ENCODE data around the gene DIDO1. TPM values are rescaled to one million over a fixed set of nuclear protein-coding genes. Genes with fewer than 3 reads are reported as not detected.

Gene DIDO1
- polyA plus RNA-seq, 1 of the 3 experiments (the other 2 are of a cell fraction): 14.7 TPM

DNA sequence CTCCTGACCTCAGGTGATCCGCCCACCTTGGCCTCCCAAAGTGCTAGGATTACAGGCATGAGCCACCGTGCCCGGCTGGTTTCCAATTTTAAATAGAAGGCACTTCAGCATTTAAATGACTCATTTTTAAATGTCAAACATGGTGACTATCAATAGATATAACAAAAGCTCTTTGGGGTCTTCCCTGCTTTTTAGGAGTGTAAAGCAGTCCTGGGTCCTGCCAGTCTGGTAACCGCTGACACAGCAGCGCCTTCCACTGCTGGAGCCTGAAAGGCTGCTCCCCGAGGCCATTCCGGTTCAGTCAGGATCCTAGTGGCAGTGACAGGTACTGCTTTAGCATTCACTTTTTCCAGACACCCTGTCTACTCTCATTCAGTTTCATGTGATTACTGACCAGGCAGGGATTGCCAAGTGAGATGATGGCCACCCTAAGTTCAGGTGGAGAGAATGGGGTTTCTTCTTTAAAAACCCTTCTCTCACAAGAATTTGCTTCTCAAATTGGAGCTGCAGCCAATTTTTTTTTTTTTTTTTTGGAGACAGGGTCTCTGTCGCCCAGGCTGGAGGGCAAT lies 5.1 kb downstream of the DIDO1 start (continued):
- TF ChIP-seq REST (IDR thresholded peaks at IDR 0.05; ENCODE audit: low read depth, low read length): no peak
- TF ChIP-seq RFX5 (IDR thresholded peaks at IDR 0.05; ENCODE audit: low read length): peak; percentile 39; the same call in 1 of the 2 replicates
- TF ChIP-seq TAF1 (IDR thresholded peaks at IDR 0.05; ENCODE audit: borderline replicate concordance, low read depth, low read length): no peak
- 0 out of 4 replicates have a peak, but pooled peaks of 1 of the 2 experiments have one; percentile 16 for TF ChIP-seq EP300 (IDR thresholded peaks at IDR 0.05; ENCODE audit: borderline replicate concordance in 1 of 2, low read depth in 1 of 2, low read length in 1 of 2)

DNA sequence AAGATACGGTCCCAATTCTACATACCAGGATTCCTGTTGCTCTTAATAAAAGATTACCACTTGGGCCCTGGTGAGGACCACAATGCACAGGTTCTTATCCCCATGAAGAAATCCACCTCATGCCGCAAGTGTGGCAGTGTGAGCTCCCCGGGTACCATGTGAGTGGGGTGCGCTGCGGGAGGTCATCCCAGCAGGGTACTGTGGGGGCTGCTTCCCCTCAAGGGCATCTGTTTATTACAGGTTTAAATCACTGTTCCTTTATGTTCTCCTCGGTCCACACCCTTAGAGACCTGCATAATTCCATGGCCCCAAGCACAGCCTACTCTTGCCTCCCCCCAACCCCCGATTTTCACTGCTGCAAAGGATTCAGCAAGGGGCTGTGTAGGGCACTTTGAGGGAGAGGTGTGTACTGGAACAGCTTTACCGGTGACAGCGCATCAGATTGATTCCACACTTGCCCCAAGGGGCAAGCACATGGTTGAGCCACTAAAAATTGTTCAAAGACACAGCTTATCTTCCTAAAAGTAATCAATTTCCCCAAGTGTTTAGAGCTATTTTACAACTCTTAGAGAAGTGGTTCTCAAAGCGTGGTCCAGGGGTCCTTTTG lies 6.2 kb downstream of the DIDO1 start:
- no peaks in the 10 kb centered on the region for H3K9me2 ChIP-seq
- H3K4me2 ChIP-seq: no peak overlapping the region
- peaks cover 100% of the 10 kb centered on the region for H3K79me2 ChIP-seq (ENCODE audit: insufficient read depth)
- H2AFZ ChIP-seq (ENCODE audit: low read depth): no peak overlapping the region
- H3K9me3 ChIP-seq: no peaks in the 10 kb centered on the region
- TF ChIP-seq JUND (IDR thresholded peaks at IDR 0.05): no peak
- no peak for TF ChIP-seq ELF1 (IDR thresholded peaks at IDR 0.05)
- TF ChIP-seq EP300 (IDR thresholded peaks at IDR 0.05; ENCODE audit: borderline replicate concordance in 1 of 2, low read depth in 1 of 2, low read length in 1 of 2): no peak
- TF ChIP-seq USF2 (IDR thresholded peaks at IDR 0.05; ENCODE audit: borderline replicate concordance, low read depth, low read length): no peak
- POLR2A ChIA-PET: no interaction called here
- no peak overlapping the region for H3K4me3 ChIP-seq (ENCODE audit: low read depth in 2 of 2, low read length in 1 of 2)
- H3F3A ChIP-seq (replicated peaks; ENCODE audit: insufficient read depth): peaks cover 7% of the 10 kb centered on the region
- no peaks in the 10 kb centered on the region for H3K27me3 ChIP-seq (ENCODE audit: insufficient read depth)
- H3K9ac ChIP-seq: no peak overlapping the region
- peaks cover 26 to 35% of the 10 kb centered on the region in 2 experiments; a peak in 3 of 4 replicates for H3K4me1 ChIP-seq (ENCODE audit: control insufficient read depth in 1 of 2, insufficient read depth in 2 of 2, low read depth in 1 of 2, low read length in 1 of 2)
- peaks cover 100% of the 10 kb centered on the region for H4K20me1 ChIP-seq (ENCODE audit: insufficient read depth)
- 92% methylated on average over 10 of the region's 10 CpGs for WGBS (ENCODE audit: low lambda C conversion rate)
- CTCF ChIA-PET: interaction anchor here (0.8 to 17.1 kb wide), 9 partner anchors 10 to 65 kb away, joined by 3 to 181 read pairs (median 9); partner anchors contain the start of gene GID8
- no peaks in the 10 kb centered on the region for H3K36me3 ChIP-seq (replicated peaks in 1 of 2; ENCODE audit: control insufficient read depth in 1 of 2, insufficient read depth in 2 of 2, low read length in 1 of 2)
- H3K27ac ChIP-seq (ENCODE audit: low read depth in 2 of 2, low read length in 1 of 2): no peak overlapping the region
- DNase-seq: no peak

- DNase-seq: no peak
- no peak overlapping the region for H2AFZ ChIP-seq (ENCODE audit: low read depth)
- no peak overlapping the region for H3K9ac ChIP-seq
- H3K4me1 ChIP-seq (ENCODE audit: control insufficient read depth in 1 of 2, insufficient read depth in 2 of 2, low read depth in 1 of 2, low read length in 1 of 2): peaks cover 22 to 30% of the 10 kb centered on the region in 2 experiments; a peak in 3 of 4 replicates
- peaks cover 4% of the 10 kb centered on the region for H3F3A ChIP-seq (replicated peaks; ENCODE audit: insufficient read depth)
- CTCF ChIA-PET: interaction anchor here (12.2 to 17.1 kb wide), 2 partner anchors 9 to 18 kb away, joined by 127 to 181 read pairs; no protein-coding TSS in a partner anchor
- H3K36me3 ChIP-seq (replicated peaks in 1 of 2; ENCODE audit: control insufficient read depth in 1 of 2, insufficient read depth in 2 of 2, low read length in 1 of 2): peaks cover 0 to 6% of the 10 kb centered on the region in 2 experiments
- POLR2A ChIA-PET: no interaction called here
- H3K79me2 ChIP-seq (ENCODE audit: insufficient read depth): peaks cover 100% of the 10 kb centered on the region
- no peak overlapping the region for H3K27ac ChIP-seq (ENCODE audit: low read depth in 2 of 2, low read length in 1 of 2)
- no peak overlapping the region for H3K4me3 ChIP-seq (ENCODE audit: low read depth in 2 of 2, low read length in 1 of 2)
- H4K20me1 ChIP-seq (ENCODE audit: insufficient read depth): peaks cover 100% of the 10 kb centered on the region
- no peaks in the 10 kb centered on the region for H3K27me3 ChIP-seq (ENCODE audit: insufficient read depth)
- 97% methylated on average over 6 of the region's 6 CpGs for WGBS (ENCODE audit: low lambda C conversion rate)
- no peaks in the 10 kb centered on the region for H3K9me3 ChIP-seq
- no peak overlapping the region for H3K4me2 ChIP-seq
- no peaks in the 10 kb centered on the region for H3K9me2 ChIP-seq
- TF ChIP-seq RXRA (IDR thresholded peaks at IDR 0.05; ENCODE audit: borderline replicate concordance, low read depth): no peak
- TF ChIP-seq SIN3A (IDR thresholded peaks at IDR 0.05; ENCODE audit: borderline replicate concordance, low read depth, low read length): no peak
- TF ChIP-seq YY1 (IDR thresholded peaks at IDR 0.05; ENCODE audit: low read depth): no peak
- no peak for TF ChIP-seq RFX5 (IDR thresholded peaks at IDR 0.05; ENCODE audit: low read length)
- no peak for TF ChIP-seq TEAD4 (IDR thresholded peaks at IDR 0.05; ENCODE audit: borderline replicate concordance, insufficient read depth)
- TF ChIP-seq, protein P1, sequence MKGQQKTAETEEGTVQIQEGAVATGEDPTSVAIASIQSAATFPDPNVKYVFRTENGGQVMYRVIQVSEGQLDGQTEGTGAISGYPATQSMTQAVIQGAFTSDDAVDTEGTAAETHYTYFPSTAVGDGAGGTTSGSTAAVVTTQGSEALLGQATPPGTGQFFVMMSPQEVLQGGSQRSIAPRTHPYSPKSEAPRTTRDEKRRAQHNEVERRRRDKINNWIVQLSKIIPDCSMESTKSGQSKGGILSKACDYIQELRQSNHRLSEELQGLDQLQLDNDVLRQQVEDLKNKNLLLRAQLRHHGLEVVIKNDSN (IDR thresholded peaks at IDR 0.05; ENCODE audit: borderline replicate concordance, low read depth): no peak
- no peak for TF ChIP-seq POLR2AphosphoS5 (IDR thresholded peaks at IDR 0.05; ENCODE audit: low read depth, low read length)
- TF ChIP-seq IRF3 (IDR thresholded peaks at IDR 0.05; ENCODE audit: low read depth, low read length): no peak
- TF ChIP-seq JUND (IDR thresholded peaks at IDR 0.05): no peak
- no peak for TF ChIP-seq TAF1 (IDR thresholded peaks at IDR 0.05; ENCODE audit: borderline replicate concordance, low read depth, low read length)
- TF ChIP-seq FOXJ3 (CRISPR knock-in tag; IDR thresholded peaks at IDR 0.05): no peak
- no peak for TF ChIP-seq NFIC (IDR thresholded peaks at IDR 0.05; ENCODE audit: borderline replicate concordance)
- TF ChIP-seq EZH2phosphoT487 (IDR thresholded peaks at IDR 0.05; ENCODE audit: borderline replicate concordance, low read depth): no peak
- TF ChIP-seq ELF1 (IDR thresholded peaks at IDR 0.05): no peak
These were observed 7.5 kb downstream of the DIDO1 start for GRCh38 chr20:62918831-62919230.
